Caco-2 (cell line): ENCODE results near the gene DHPS. TPM values are rescaled to one million over a fixed set of nuclear protein-coding genes. Genes with fewer than 3 reads are reported as not detected.

Source experiments
- BruUV-seq: library from RNA; stranded (reverse); fragments of 400-500 nt; replicated peaks from 2 replicates; lab custom pipeline; 2021; lab: Mats Ljungman, UMichigan
- CTCF ChIA-PET: fragments of 300-600 bp; sonication (Branson Sonifier 250); formaldehyde crosslinking; loops from one replicate; lab custom pipeline; 2022; ENCODE audit warnings: antibody characterized with exemption; lab: Charles Lee
- POLR2A ChIA-PET: fragments of 300-600 bp; sonication (Branson Sonifier 250); formaldehyde crosslinking; loops from one replicate; lab custom pipeline; 2022; ENCODE audit warnings: antibody characterized with exemption; lab: Charles Lee
- DNase-seq, 2 experiments: peaks; one replicate each; pipeline versions ENCODE4 v3.0.0 to v3.0.0-alpha.2; 2020 to 2022
- H3K27me3 ChIP-seq: replicated peaks from 2 replicates; pipeline ENCODE4 v1.6.0; 2011; ENCODE audit warnings: low read length; ENCODE audit not compliant: control insufficient read depth, insufficient read depth
- H3K36me3 ChIP-seq: 2 replicates; pipeline ENCODE4 v1.5.1; 2011; ENCODE audit warnings: low read length; ENCODE audit not compliant: control insufficient read depth, insufficient read depth
- H3K4me1 ChIP-seq: fragments of 250-450 bp; sonication (Bioruptor Pico); 2 replicates; pipeline ENCODE4 v1.5.1; 2020; ENCODE audit warnings: mild to moderate bottlenecking
- H3K4me3 ChIP-seq: 2 replicates; pipeline ENCODE4 v1.5.1; 2011; ENCODE audit warnings: low read depth, mild to moderate bottlenecking, control low read depth, low read length
- H3K9me3 ChIP-seq: fragments of 250-450 bp; sonication (Bioruptor Pico); 2 replicates; pipeline ENCODE4 v1.5.1; 2020; ENCODE audit warnings: mild to moderate bottlenecking, moderate library complexity
- H3K27ac Mint-ChIP-seq: one replicate; pipeline ENCODE4 v1.8.0; 2022; ENCODE audit warnings: mixed read lengths; ENCODE audit not compliant: unreplicated experiment
- H3K27me3 Mint-ChIP-seq: one replicate; pipeline ENCODE4 v1.8.0; 2022; ENCODE audit warnings: mixed read lengths; ENCODE audit not compliant: insufficient read depth, unreplicated experiment
- H3K36me3 Mint-ChIP-seq: one replicate; pipeline ENCODE4 v1.8.0; 2022; ENCODE audit warnings: mild to moderate bottlenecking, mixed read lengths; ENCODE audit not compliant: insufficient read depth, unreplicated experiment
- H3K4me1 Mint-ChIP-seq: one replicate; pipeline ENCODE4 v1.8.0; 2022; ENCODE audit warnings: low read depth, mixed read lengths; ENCODE audit not compliant: unreplicated experiment
- H3K4me3 Mint-ChIP-seq: one replicate; pipeline ENCODE4 v1.8.0; 2022; ENCODE audit warnings: mild to moderate bottlenecking, moderate library complexity, mixed read lengths; ENCODE audit not compliant: unreplicated experiment
- H3K9me3 Mint-ChIP-seq: one replicate; pipeline ENCODE4 v1.8.0; 2022; ENCODE audit warnings: mixed read lengths; ENCODE audit not compliant: unreplicated experiment
- CTCF ChIP-seq, 2 experiments: fragments of 200-600 bp in 1 of 2; IDR thresholded peaks; 1 replicate in 1 of 2; 2 replicates in 1 of 2; pipeline versions ENCODE4 v1.5.1 to v1.8.0; 2011 to 2022; ENCODE audit warnings: antibody characterized with exemption in 1 of 2, control low read depth in 1 of 2, inconsistent platforms in 1 of 2, low read depth in 1 of 2, low read length in 1 of 2, mild to moderate bottlenecking in 1 of 2, moderate library complexity in 1 of 2; ENCODE audit not compliant: insufficient read depth in 1 of 2, severe bottlenecking in 1 of 2, unreplicated experiment in 1 of 2
- intact Hi-C: fragments of 100-400 bp; cut with micrococcal nuclease; formaldehyde crosslinking; loops from one replicate; pipeline ENCODE4 v1.10.0; 2022; ENCODE audit not compliant: unreplicated experiment
- total RNA-seq: library from RNA; stranded (reverse); gene quantifications from 2 replicates; pipeline ENCODE4 v1.2.3, GENCODE V29; 2022

DHPS gene
- total RNA-seq, 1 experiment from 2014 or later, result 76.4 TPM

GRCh38 chr19:12676384-12676792, 5.3 kb downstream of the DHPS start:
- peak; percentile 84 to 90 for TF ChIP-seq CTCF (IDR thresholded peaks at IDR 0.05; ENCODE audit: insufficient read depth in 1 of 2, low read depth in 1 of 2, low read length in 1 of 2, severe bottlenecking in 1 of 2, unreplicated experiment in 1 of 2)
- no peaks in the 10 kb centered on the region for H3K9me3 Mint-ChIP-seq
- Histone ChIP-seq H3K4me3 (no peak overlapping the region), H3K36me3 (peaks cover 16% of the 10 kb centered on the region), H3K27me3 (no peaks in the 10 kb centered on the region), H3K9me3 (no peaks in the 10 kb centered on the region), H3K4me1 (no peaks in the 10 kb centered on the region)
- H3K4me1 Mint-ChIP-seq, result no peaks in the 10 kb centered on the region
- H3K27me3 Mint-ChIP-seq, result no peaks in the 10 kb centered on the region
- peaks cover 91% of the 10 kb centered on the region for H3K36me3 Mint-ChIP-seq
- no peak overlapping the region for H3K4me3 Mint-ChIP-seq
- BruUV-seq, result no TSS peak
- ChIA-PET CTCF (interaction anchor here (0.6 to 1.6 kb wide), 3 partner anchors 102 to 196 kb away, joined by 3 to 7 read pairs (median 5); no protein-coding TSS in a partner anchor), POLR2A (no interaction called here)
- DNase-seq, result peak; percentile 87 to 91
- H3K27ac Mint-ChIP-seq, result peak overlapping the region; percentile 82
- intact Hi-C loops, result no loop called here

GRCh38 chr19:12675940-12676339, 5.7 kb downstream of the DHPS start:
- Mint-ChIP-seq H3K36me3 (peaks cover 87% of the 10 kb centered on the region), H3K9me3 (no peaks in the 10 kb centered on the region), H3K4me1 (no peaks in the 10 kb centered on the region), H3K27me3 (no peaks in the 10 kb centered on the region), H3K4me3 (no peak overlapping the region), H3K27ac (peak overlapping the region; percentile 82)
- H3K9me3 ChIP-seq, result no peaks in the 10 kb centered on the region
- intact Hi-C loops, result no loop called here
- H3K4me1 ChIP-seq, result no peaks in the 10 kb centered on the region
- BruUV-seq, result no TSS peak
- DNase-seq, result no peak
- peaks cover 16% of the 10 kb centered on the region for H3K36me3 ChIP-seq
- CTCF ChIA-PET, result interaction anchor here (1.0 to 1.6 kb wide), 2 partner anchors 171 to 197 kb away, joined by 3 to 7 read pairs; no protein-coding TSS in a partner anchor
- H3K27me3 ChIP-seq, result no peaks in the 10 kb centered on the region
- TF ChIP-seq CTCF (IDR thresholded peaks at IDR 0.05; ENCODE audit: insufficient read depth in 1 of 2, low read depth in 1 of 2, low read length in 1 of 2, severe bottlenecking in 1 of 2, unreplicated experiment in 1 of 2), result no peak
- H3K4me3 ChIP-seq, result no peak overlapping the region
- POLR2A ChIA-PET, result no interaction called here

- CTCF ChIA-PET, result no interaction called here
- no peak for TF ChIP-seq CTCF (IDR thresholded peaks at IDR 0.05; ENCODE audit: insufficient read depth in 1 of 2, low read depth in 1 of 2, low read length in 1 of 2, severe bottlenecking in 1 of 2, unreplicated experiment in 1 of 2)
- Mint-ChIP-seq H3K36me3 (peaks cover 90% of the 10 kb centered on the region), H3K9me3 (no peaks in the 10 kb centered on the region), H3K27me3 (no peaks in the 10 kb centered on the region), H3K27ac (no peak overlapping the region), H3K4me1 (no peaks in the 10 kb centered on the region), H3K4me3 (no peak overlapping the region)
- H3K36me3 ChIP-seq, result peaks cover 16% of the 10 kb centered on the region
- H3K9me3 ChIP-seq, result no peaks in the 10 kb centered on the region
- intact Hi-C loops, result no loop called here
- no peak overlapping the region for H3K4me3 ChIP-seq
- no TSS peak for BruUV-seq
- no peaks in the 10 kb centered on the region for H3K4me1 ChIP-seq
- POLR2A ChIA-PET, result no interaction called here
- H3K27me3 ChIP-seq, result no peaks in the 10 kb centered on the region
- no peak for DNase-seq
Measured at GRCh38 chr19:12675399-12675798, 6.3 kb downstream of the DHPS start.
